OCI-LY1 (cell line): ENCODE data around the gene FHOD3.

Experiments
- EZH2 ChIP-seq: fragments of 200-600 bp; sonication (generic), shearing (Covaris generic); IDR thresholded peaks from 2 replicates; pipeline ENCODE4 v1.8.0; 2017; ENCODE audit warnings: borderline replicate concordance, mixed run types, mild to moderate bottlenecking, antibody characterized with exemption, low read length, moderate library complexity, mixed read lengths
- TF ChIP-seq, protein P1 (sequence below): fragments of 200-600 bp; sonication (generic), shearing (Covaris generic); IDR thresholded peaks from 2 replicates; pipeline ENCODE4 v1.5.1; 2017; ENCODE audit warnings: mild to moderate bottlenecking, antibody characterized with exemption, low read length, moderate library complexity, mixed read lengths

DNA sequence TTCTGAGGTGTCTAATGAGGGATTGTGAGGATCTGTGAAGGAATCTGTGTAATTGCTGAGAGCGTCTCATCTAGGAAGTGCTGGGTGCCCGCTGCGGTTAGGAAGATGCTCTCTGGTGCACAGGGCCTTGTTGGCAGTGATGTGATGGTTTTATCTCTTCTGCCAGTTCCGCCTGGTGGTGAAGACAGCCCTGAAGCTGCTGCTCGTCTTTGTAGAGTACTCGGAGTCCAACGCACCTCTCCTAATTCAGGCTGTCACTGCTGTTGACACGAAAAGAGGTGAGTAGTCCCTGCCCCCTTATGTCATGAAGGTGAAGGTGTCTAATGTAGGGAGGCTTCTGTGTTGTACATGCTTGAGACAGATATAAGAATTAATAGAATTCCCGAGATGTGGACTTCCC, 297.1 kb downstream of the FHOD3 start:
- TF ChIP-seq, protein P1, sequence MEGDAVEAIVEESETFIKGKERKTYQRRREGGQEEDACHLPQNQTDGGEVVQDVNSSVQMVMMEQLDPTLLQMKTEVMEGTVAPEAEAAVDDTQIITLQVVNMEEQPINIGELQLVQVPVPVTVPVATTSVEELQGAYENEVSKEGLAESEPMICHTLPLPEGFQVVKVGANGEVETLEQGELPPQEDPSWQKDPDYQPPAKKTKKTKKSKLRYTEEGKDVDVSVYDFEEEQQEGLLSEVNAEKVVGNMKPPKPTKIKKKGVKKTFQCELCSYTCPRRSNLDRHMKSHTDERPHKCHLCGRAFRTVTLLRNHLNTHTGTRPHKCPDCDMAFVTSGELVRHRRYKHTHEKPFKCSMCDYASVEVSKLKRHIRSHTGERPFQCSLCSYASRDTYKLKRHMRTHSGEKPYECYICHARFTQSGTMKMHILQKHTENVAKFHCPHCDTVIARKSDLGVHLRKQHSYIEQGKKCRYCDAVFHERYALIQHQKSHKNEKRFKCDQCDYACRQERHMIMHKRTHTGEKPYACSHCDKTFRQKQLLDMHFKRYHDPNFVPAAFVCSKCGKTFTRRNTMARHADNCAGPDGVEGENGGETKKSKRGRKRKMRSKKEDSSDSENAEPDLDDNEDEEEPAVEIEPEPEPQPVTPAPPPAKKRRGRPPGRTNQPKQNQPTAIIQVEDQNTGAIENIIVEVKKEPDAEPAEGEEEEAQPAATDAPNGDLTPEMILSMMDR, result no peak
- TF ChIP-seq EZH2, result no peak
